ENCODE measurements around the gene MINDY1. TPM values are rescaled to one million over a fixed set of nuclear protein-coding genes. Genes with fewer than 3 reads are reported as not detected.

The MINDY1 gene
- total RNA-seq, 1 experiment from 2014 or later: 11.6 TPM

- H3K27me3 ChIP-seq (replicated peaks; ENCODE audit: insufficient read depth, low read depth, low read length, poor library complexity): no peaks in the 10 kb centered on the region
- POLR2A ChIA-PET (ENCODE audit: low non-redundant PET): no interaction called here
- DNase-seq (ENCODE audit: low spot score): no peak
- H3K4me1 ChIP-seq (ENCODE audit: insufficient read depth, low read length, poor library complexity, severe bottlenecking): peaks cover 23% of the 10 kb centered on the region
- H3K36me3 ChIP-seq (ENCODE audit: insufficient read depth, low read length, poor library complexity, severe bottlenecking): no peaks in the 10 kb centered on the region
- no peaks in the 10 kb centered on the region for H3K9me3 ChIP-seq (ENCODE audit: low read depth, low read length, poor library complexity, severe bottlenecking)
- H3K27ac ChIP-seq (ENCODE audit: low read depth, low read length, poor library complexity, severe bottlenecking): no peak overlapping the region
- BruUV-seq (replicated peaks): no TSS peak
- H3K4me3 ChIP-seq (ENCODE audit: low read depth, low read length, poor library complexity, severe bottlenecking): no peak overlapping the region
- intact Hi-C loops (cut with micrococcal nuclease; ENCODE audit: unreplicated experiment): no loop called here
- TF ChIP-seq EZH2 (IDR thresholded peaks at IDR 0.05; ENCODE audit: borderline replicate concordance, low read depth, low read length, poor library complexity, severe bottlenecking) (no peak), CTCF (conservative IDR thresholded peaks at IDR 0.05; ENCODE audit: low read depth, low read length) (no peak)
- CTCF ChIA-PET: no interaction called here
These were observed 3.6 kb upstream of the MINDY1 start for GRCh38 chr1:151010346-151010726.

- BruUV-seq (replicated peaks): no TSS peak
- no peak overlapping the region for H3K27ac ChIP-seq (ENCODE audit: low read depth, low read length, poor library complexity, severe bottlenecking)
- ChIA-PET CTCF (no interaction called here), POLR2A (ENCODE audit: low non-redundant PET) (no interaction called here)
- H3K4me1 ChIP-seq (ENCODE audit: insufficient read depth, low read length, poor library complexity, severe bottlenecking): peaks cover 24% of the 10 kb centered on the region
- H3K4me3 ChIP-seq (ENCODE audit: low read depth, low read length, poor library complexity, severe bottlenecking): peak overlapping the region; percentile 95
- H3K9me3 ChIP-seq (ENCODE audit: low read depth, low read length, poor library complexity, severe bottlenecking): no peaks in the 10 kb centered on the region
- no peak for DNase-seq (ENCODE audit: low spot score)
- no peaks in the 10 kb centered on the region for H3K36me3 ChIP-seq (ENCODE audit: insufficient read depth, low read length, poor library complexity, severe bottlenecking)
- H3K27me3 ChIP-seq (replicated peaks; ENCODE audit: insufficient read depth, low read depth, low read length, poor library complexity): no peaks in the 10 kb centered on the region
- intact Hi-C loops (cut with micrococcal nuclease; ENCODE audit: unreplicated experiment): no loop called here
- TF ChIP-seq CTCF (conservative IDR thresholded peaks at IDR 0.05; ENCODE audit: low read depth, low read length): no peak
- TF ChIP-seq EZH2 (IDR thresholded peaks at IDR 0.05; ENCODE audit: borderline replicate concordance, low read depth, low read length, poor library complexity, severe bottlenecking): no peak
These were observed 3.1 kb upstream of the MINDY1 start for GRCh38 chr1:151009674-151010345.

GRCh38 chr1:151009206-151009587 lies 2.5 kb upstream of the MINDY1 start:
- Histone ChIP-seq H3K4me3 (ENCODE audit: low read depth, low read length, poor library complexity, severe bottlenecking) (peak overlapping the region; percentile 95), H3K36me3 (ENCODE audit: insufficient read depth, low read length, poor library complexity, severe bottlenecking) (no peaks in the 10 kb centered on the region), H3K27ac (ENCODE audit: low read depth, low read length, poor library complexity, severe bottlenecking) (peak overlapping the region; percentile 90), H3K4me1 (ENCODE audit: insufficient read depth, low read length, poor library complexity, severe bottlenecking) (peaks cover 24% of the 10 kb centered on the region), H3K27me3 (replicated peaks; ENCODE audit: insufficient read depth, low read depth, low read length, poor library complexity) (no peaks in the 10 kb centered on the region), H3K9me3 (ENCODE audit: low read depth, low read length, poor library complexity, severe bottlenecking) (no peaks in the 10 kb centered on the region)
- TSS peak; percentile 54 for BruUV-seq (replicated peaks)
- intact Hi-C loops (cut with micrococcal nuclease; ENCODE audit: unreplicated experiment): no loop called here
- CTCF ChIA-PET: no interaction called here
- TF ChIP-seq EZH2 (IDR thresholded peaks at IDR 0.05; ENCODE audit: borderline replicate concordance, low read depth, low read length, poor library complexity, severe bottlenecking): no peak
- TF ChIP-seq CTCF (conservative IDR thresholded peaks at IDR 0.05; ENCODE audit: low read depth, low read length): no peak
- no peak for DNase-seq (ENCODE audit: low spot score)
- POLR2A ChIA-PET (ENCODE audit: low non-redundant PET): no interaction called here

Data from A673 (cell line).